Astrocyte (in vitro differentiated cells and primary cell): ENCODE measurements around the gene GATM.

Experiments used
- CTCF ChIP-seq: IDR thresholded peaks from 2 replicates; pipeline ENCODE4 v1.5.1; 2011; ENCODE audit warnings: low read depth, mild to moderate bottlenecking, inconsistent platforms, low read length, moderate library complexity; ENCODE audit not compliant: insufficient read depth
- EZH2 ChIP-seq: IDR thresholded peaks from 2 replicates; pipeline ENCODE4 v1.6.1; 2012; ENCODE audit warnings: mild to moderate bottlenecking, low read length, inconsistent platforms; ENCODE audit not compliant: insufficient read depth

GRCh38 chr15:45424429-45424828 lies 46.1 kb upstream of the GATM start:
- no peak for TF ChIP-seq CTCF
- no peak for TF ChIP-seq EZH2
